HG03342 (cell line): Measurements from ENCODE around the gene SNN.

Experiments
- ATAC-seq: cut with Tn5 transposase; IDR thresholded peaks from one replicate; pipeline ENCODE4 v1.9.1; 2021; ENCODE audit warnings: mild to moderate bottlenecking, moderate library complexity; ENCODE audit not compliant: unreplicated experiment

Gene SNN

GRCh38 chr16:11667824-11668622 is at the start of gene SNN:
SNN (plus strand) TSS chr16:11668455; CDS start chr16:11676060, 7,605 bp downstream.
- peak; percentile 65 for ATAC-seq

DNA sequence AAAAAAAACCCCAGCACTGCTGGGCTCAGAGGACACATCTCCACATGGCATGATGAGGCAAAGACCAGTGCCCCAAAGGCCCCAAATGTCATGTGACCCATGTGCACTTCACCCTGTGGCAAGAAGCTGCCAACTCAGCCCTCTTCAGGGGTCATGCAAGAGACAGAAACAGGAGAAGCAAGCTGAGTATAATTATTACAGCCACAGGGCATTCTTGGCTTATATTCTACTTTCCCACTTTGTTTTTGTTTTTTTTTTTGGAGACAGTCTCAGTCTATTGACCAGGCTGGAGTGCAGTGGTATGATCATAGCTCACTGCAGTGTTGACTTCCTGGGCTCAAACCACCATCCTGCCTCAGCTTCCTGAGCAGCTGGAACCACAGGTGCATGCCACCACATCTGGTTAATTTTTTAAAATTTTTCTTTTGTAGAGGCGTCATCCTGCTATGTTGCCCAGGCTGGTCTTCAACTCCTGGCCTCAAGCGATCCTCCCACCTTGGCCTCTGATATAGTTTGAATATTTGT is 48.9 kb upstream of the SNN start:
- ATAC-seq, result no peak

GRCh38 chr16:11620243-11621003 is 47.8 kb upstream of the SNN start:
- ATAC-seq, result no peak

DNA sequence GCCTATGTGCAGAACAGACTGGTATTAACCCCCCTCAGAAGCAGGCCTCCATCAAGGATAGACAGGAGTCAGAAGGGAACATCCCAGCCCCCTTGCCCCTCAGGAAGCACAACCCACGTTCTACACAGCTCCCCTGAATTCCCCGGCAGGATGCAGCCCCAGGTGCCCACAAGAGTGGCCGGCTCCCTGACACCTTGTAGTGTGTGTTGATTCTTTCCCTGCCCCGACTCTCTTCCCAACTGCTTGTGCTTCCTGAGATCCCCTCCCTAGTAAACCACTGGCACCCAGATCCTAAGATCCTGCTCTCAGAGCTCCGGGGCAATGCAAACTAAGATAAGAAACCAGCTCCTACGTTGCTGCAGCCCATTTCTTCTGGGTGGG is 46.7 kb upstream of the SNN start:
- no peak for ATAC-seq

GRCh38 chr16:11621920-11622651 is 46.2 kb upstream of the SNN start:
- ATAC-seq, result no peak

DNA sequence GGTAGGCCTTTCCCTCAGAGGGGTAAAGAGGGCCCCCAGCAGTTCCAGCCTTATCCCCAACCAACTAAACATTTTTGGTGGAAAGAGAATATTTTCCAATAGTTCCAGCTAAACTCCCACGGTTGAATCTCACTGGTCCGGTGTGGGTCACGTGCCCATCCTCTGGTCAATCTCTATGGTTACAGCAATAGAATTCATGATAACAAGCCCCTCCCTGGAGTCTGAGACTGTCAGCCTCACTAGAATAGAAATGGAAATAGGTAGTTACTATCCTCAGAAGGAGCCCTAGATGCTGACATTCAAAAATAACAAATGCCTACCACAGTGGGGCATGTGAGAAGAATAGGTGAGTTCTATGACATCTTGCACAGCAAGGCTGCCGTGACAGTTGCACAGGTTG is 44.0 kb upstream of the SNN start:
- no peak for ATAC-seq

DNA sequence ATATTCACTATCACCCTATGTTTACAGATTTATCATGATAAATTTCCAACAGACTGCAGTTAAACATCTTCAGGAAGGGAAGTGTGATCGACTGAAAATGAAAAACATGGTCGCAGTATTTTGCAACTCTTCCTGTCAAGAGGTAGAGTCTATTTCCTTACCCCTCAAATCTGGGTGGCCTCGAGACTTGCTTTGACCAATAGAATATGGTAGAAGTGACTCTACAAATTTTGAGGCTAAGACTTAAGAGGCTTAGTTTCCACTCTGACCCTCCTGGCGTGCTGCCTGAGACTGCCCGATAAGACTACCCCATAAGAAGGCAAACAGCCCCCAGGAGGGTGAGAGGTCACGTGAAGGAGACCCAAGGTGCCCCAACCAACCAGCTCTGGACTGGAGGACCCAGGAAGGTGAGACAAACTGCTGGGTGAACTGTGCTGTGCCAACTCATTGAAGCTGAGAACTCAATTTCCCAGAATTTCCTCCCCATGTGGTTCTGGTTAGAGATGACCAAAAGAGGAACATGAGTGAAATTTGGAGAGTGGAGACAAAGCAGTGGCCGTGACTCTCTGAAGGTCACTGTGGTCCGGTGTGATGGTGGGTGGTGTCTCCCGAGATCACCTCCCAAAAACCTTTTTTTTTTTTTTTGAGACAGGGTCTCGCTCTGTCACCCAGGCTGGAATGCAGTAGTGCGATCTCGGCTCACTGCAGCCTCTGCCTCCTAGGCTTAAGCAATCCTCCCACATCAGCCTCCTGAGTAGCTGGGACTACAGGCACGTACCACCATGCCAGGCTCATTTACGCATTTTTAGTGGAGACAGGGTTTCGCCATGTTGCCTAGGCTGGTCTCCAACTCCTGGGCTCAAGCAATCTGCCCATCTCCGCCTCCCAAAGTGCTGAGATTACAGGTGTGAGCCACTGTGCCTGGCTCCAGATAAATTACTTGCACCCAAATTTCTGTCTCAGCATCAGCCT is 43.3 kb upstream of the SNN start:
- ATAC-seq, result no peak

DNA sequence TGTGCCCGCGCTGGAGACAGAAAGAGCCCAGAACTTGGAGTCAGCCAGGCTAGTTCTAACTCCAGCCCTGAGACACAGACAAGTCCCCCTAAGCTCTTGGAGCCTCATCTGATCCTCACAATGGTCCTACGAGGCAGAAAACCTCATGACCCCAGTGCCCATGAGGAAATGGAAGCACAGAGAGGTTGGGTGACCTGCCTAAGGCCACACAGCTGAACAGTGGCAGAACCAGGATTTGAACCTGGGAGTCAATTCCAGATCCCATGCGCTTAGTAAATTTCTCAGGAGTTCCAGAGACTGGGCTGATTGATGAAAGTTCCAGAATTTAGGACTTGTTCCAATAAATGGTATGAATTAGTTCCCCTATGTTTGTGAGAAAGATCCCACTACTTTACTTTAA is 42.5 kb upstream of the SNN start:
- ATAC-seq, result no peak

- ATAC-seq, result no peak
These were observed 41.5 kb upstream of the SNN start for GRCh38 chr16:11626657-11627291.

DNA sequence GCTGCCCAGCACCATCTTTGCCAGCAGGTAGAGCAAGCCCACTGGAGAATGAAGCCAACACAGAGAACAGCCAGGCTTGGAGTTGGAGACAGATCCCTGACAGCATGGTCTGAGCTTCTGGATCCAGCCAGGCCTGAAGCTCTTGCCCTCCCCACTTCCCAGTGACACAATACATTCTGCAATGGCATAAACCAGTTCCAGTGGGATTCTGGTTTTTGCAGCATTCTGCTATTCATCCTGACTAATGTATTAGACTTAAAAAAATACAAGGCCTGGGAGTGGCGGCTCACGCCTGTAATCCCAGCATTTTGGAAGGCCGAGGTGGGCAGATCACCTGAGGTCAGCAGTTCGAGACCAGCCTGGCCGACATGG is 41.0 kb upstream of the SNN start:
- ATAC-seq, result no peak

- ATAC-seq, result no peak
These were observed 40.3 kb upstream of the SNN start for GRCh38 chr16:11627822-11628457.

DNA sequence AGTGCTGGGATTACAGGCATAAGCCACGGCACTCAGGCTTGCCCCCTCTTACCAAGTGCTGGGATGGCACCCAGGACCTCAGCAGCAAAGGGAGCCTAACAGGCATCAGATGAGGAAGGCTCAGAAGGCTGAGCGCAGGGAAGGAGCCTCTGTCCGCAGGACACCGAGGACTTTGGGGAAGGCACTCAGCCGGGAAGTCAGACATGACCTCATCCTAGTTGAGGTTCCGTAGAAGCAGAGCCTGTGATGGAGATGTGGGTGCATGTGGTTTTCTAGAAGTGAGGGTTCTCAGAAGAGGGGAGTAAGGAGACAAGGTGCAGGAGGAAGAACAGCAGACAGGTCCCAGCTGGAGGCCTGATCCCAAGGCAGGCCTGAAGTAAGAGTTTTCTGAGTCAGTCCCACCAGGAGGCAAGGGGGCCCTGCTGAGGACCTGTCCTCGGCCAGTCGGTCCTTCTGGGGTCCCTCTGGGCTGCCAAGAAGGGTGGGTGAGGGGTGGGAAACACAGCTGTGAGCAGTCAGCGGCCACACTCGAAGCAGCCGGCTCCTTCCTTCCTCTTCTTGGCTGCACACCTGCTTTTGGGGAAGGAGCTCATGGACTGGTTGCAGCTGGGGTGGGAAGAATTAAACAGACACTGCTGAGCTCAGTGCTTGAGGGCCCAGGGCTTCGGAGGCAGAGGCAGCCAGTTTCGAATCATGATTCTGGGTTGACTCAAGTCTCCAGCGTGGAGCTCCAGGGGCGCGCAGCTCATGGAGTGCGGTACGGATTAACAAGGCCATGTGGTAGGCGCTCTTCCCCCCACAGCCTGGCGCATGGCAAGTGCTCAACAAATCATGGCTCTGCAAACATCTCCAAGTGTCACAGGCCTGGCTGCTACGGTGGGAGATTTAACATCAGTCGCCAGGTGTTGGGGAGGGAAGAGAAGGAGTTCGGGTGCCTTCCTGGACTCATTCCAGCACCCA is 38.9 kb upstream of the SNN start:
- no peak for ATAC-seq

DNA sequence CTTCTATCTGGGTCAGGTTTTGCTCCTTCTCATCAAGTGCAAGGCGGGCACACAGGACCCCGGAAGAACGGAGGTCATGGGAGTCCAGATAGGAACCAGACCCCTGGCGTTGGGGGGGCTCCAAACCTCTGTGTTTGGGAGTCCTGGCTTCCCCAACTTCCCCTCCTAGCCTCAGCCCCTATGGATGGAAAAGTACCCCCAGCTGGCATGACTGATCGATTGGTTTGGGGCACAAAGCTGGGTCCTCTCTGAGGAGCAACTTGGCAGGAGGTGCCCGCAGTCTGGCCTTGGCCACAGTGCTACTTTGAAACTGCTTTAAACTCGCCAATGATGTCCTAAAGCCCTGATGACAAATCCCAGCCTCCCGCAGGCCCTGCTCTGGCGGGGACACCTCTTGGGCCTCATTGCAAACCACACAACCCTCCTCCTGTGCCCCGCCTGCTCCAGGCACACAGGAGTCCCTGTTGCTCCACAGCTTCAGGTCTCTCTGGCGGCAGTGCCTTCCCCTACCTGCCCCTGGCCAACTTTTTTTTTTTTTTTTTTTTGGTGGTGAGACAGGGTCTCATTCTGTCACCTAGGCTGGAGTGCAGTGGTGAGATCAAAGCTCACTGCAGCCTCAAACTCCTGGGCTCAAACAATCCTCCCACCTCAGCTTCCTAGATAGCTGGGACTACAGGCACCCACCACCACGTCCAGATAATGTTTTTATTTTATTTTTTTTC is 38.0 kb upstream of the SNN start:
- ATAC-seq, result no peak

- no peak for ATAC-seq
These were observed 37.5 kb upstream of the SNN start for GRCh38 chr16:11630768-11631056.

DNA sequence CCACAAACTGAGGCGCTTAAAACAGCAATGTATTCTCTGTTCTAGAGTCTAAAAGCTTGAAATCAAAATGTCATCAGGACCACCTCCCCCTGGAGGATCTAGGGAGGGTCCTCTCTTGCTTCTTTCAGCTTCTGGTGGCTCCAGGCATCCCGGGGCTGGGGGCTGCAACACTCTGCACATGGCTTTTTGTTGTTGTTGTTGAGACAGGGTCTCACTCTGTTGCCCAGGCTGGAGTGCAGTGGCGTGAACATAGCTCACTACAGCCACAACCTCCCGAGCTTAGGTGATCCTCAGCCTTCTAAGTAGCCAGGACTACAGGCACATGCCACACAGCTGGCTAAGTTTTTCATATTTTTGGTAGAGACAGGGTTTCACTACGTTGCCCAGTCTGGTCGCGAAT is 37.0 kb upstream of the SNN start:
- ATAC-seq, result no peak

GRCh38 chr16:11632455-11632939 is 35.8 kb upstream of the SNN start:
- no peak for ATAC-seq

DNA sequence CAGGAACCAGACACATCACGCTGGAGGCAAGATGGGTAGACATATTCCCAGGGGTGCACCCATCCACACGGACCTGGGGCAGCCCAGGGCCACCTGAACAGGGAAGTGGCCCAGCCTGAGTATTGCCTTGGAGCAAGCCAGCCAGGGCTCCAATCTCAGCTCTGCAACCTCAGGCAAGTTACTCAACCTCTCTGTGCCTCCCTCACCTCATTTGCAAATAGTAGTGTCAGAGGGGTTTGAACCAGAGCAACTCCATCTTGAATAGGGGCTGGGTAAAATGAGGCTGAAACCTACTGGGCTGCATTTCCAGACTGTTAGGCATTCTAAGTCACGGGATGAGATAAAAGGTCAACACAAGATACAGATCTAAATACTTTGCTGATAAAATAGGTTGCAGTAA is 35.1 kb upstream of the SNN start:
- ATAC-seq, result no peak

- no peak for ATAC-seq
These were observed 33.9 kb upstream of the SNN start for GRCh38 chr16:11634312-11634711.
